HG02981 (cell line): ENCODE results near the gene AFTPH.
A peak's percentile ranks its signal among the peaks of the same experiment; 100 is the strongest.
"Not testable (repeated sequence)": the region's sequence is repeated elsewhere in the genome, so short reads cannot be mapped to it uniquely, and the experiment has no call there.

Experiments used
- ATAC-seq: cut with Tn5 transposase; IDR thresholded peaks from one replicate; pipeline ENCODE4 v1.9.1; 2021; ENCODE audit warnings: mild to moderate bottlenecking, moderate library complexity; ENCODE audit not compliant: unreplicated experiment

Gene AFTPH

GRCh38 chr2:64492821-64493220 lies 31.3 kb upstream of the AFTPH start:
- ATAC-seq = no peak

GRCh38 chr2:64493788-64494187 lies 30.3 kb upstream of the AFTPH start:
- ATAC-seq = no peak

- ATAC-seq = no peak
Measured at GRCh38 chr2:64498438-64498837, 25.7 kb upstream of the AFTPH start.

GRCh38 chr2:64500549-64500948 lies 23.6 kb upstream of the AFTPH start:
- ATAC-seq = no peak

- no peak for ATAC-seq
Measured at GRCh38 chr2:64501946-64502345, 22.2 kb upstream of the AFTPH start.

GRCh38 chr2:64502860-64503259 lies 21.3 kb upstream of the AFTPH start:
- no peak for ATAC-seq

GRCh38 chr2:64504774-64505720 lies 19.1 kb upstream of the AFTPH start:
- no peak for ATAC-seq

GRCh38 chr2:64506686-64507085 lies 17.4 kb upstream of the AFTPH start:
- ATAC-seq = no peak

GRCh38 chr2:64514008-64514407 lies 10.1 kb upstream of the AFTPH start:
- ATAC-seq = no peak

GRCh38 chr2:64515086-64515485 lies 9.0 kb upstream of the AFTPH start:
- ATAC-seq = no peak

GRCh38 chr2:64516651-64517510 lies 7.2 kb upstream of the AFTPH start:
- ATAC-seq = no peak

GRCh38 chr2:64517511-64517884 lies 6.6 kb upstream of the AFTPH start:
- ATAC-seq = no peak

- no peak for ATAC-seq
Measured at GRCh38 chr2:64522843-64523428, 1.2 kb upstream of the AFTPH start.

GRCh38 chr2:64524604-64525316 lies 632 bp downstream of the AFTPH start:
- peak; percentile 2 for ATAC-seq

GRCh38 chr2:64525317-64525613 lies 1.1 kb downstream of the AFTPH start:
- ATAC-seq = peak; percentile 30

- ATAC-seq = no peak
Measured at GRCh38 chr2:64526034-64526433, 1.9 kb downstream of the AFTPH start.

GRCh38 chr2:64530946-64531345 lies 6.8 kb downstream of the AFTPH start:
- ATAC-seq = not testable (repeated sequence)

GRCh38 chr2:64532030-64532429 lies 7.9 kb downstream of the AFTPH start:
- ATAC-seq = no peak

- ATAC-seq = no peak
Measured at GRCh38 chr2:64533882-64534281, 9.8 kb downstream of the AFTPH start.

GRCh38 chr2:64534363-64534762 lies 10.2 kb downstream of the AFTPH start:
- ATAC-seq = no peak

- ATAC-seq = no peak
Measured at GRCh38 chr2:64535024-64535423, 10.9 kb downstream of the AFTPH start.
